AG08395 (cell line): ENCODE results near the gene CCDC197.

Source experiments
- DNase-seq: peaks from one replicate; pipeline ENCODE4 v3.0.0; 2012; ENCODE audit warnings: mixed read lengths, low spot score

CCDC197 gene

GRCh38 chr14:93977790-93978581 lies 19.1 kb upstream of the CCDC197 start:
- no peak for DNase-seq

GRCh38 chr14:93978735-93979134 lies 18.4 kb upstream of the CCDC197 start:
- no peak for DNase-seq

GRCh38 chr14:93980456-93981201 lies 16.5 kb upstream of the CCDC197 start:
- DNase-seq, result no peak

- no peak for DNase-seq
Observed at GRCh38 chr14:93981316-93982229, 15.5 kb upstream of the CCDC197 start.

GRCh38 chr14:93982230-93983007 lies 14.7 kb upstream of the CCDC197 start:
- no peak for DNase-seq

- peak; percentile 57 for DNase-seq
Observed at GRCh38 chr14:93984070-93984469, 13.0 kb upstream of the CCDC197 start.

GRCh38 chr14:93984987-93985410 lies 12.1 kb upstream of the CCDC197 start:
- DNase-seq, result peak; percentile 78

GRCh38 chr14:93986955-93987354 lies 10.1 kb upstream of the CCDC197 start:
- DNase-seq, result no peak

GRCh38 chr14:93987376-93987775 lies 9.7 kb upstream of the CCDC197 start:
- no peak for DNase-seq

GRCh38 chr14:93987815-93988476 lies 9.2 kb upstream of the CCDC197 start:
- no peak for DNase-seq

GRCh38 chr14:93989939-93990338 lies 7.2 kb upstream of the CCDC197 start:
- no peak for DNase-seq

GRCh38 chr14:93991212-93991611 lies 5.9 kb upstream of the CCDC197 start:
- no peak for DNase-seq

- DNase-seq, result no peak
Observed at GRCh38 chr14:93991649-93992048, 5.5 kb upstream of the CCDC197 start.

GRCh38 chr14:93993382-93993781 lies 3.7 kb upstream of the CCDC197 start:
- DNase-seq, result no peak

GRCh38 chr14:93994919-93995682 lies 2.0 kb upstream of the CCDC197 start:
- DNase-seq, result peak; percentile 79

GRCh38 chr14:93996130-93996695 lies 888 bp upstream of the CCDC197 start:
- no peak for DNase-seq

- no peak for DNase-seq
Observed at GRCh38 chr14:93997916-93998870, 1.1 kb downstream of the CCDC197 start.

- no peak for DNase-seq
Observed at GRCh38 chr14:93998871-93999403, 1.8 kb downstream of the CCDC197 start.
